ENCODE data around the gene ARHGAP45. TPM values are rescaled to one million over a fixed set of nuclear protein-coding genes. Genes with fewer than 3 reads are reported as not detected.
A peak's percentile ranks its signal among the peaks of the same experiment; 100 is the strongest.

The ARHGAP45 gene
- total RNA-seq, 1 experiment from 2014 or later: 31.5 TPM

DNA sequence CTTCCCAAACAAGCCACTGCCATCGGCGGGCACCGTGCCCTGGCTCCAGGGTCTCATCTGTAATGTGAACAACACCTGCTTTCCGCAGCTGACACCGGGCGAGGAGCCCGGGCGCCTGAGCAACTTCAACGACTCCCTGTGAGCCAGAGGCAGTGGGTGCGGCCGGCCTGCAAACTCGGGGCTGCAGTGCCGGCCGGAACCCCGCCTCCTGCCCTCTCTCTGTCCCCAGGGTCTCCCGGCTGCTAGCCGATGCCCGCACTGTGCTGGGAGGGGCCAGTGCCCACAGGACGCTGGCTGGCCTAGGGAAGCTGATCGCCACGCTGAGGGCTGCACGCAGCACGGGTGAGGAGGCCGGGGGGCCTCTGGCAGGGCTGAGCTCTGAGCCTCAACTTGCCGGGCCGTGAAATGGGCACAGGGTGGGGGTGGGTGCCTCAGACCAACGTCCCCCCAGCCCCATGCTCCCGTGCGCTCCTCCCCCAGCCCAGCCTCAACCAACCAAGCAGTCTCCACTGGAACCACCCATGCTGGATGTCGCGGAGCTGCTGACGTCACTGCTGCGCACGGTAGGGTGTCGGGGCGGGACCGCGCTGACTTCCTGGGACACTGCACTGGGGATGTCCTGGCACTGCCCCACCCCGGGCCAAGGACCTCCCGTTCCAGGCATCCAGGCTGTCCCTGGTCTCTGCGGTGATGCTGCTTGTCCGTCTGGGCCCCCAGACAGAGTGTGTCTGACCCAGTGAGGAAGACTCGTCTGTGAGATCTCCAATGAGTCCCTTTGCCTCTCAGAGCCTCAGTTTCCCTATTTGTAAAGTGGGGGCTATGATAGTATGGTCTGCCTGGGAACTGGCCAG is 24.9 kb upstream of the ARHGAP45 start:
- no peak overlapping the region for H3K27ac ChIP-seq (ENCODE audit: low read length)

DNA sequence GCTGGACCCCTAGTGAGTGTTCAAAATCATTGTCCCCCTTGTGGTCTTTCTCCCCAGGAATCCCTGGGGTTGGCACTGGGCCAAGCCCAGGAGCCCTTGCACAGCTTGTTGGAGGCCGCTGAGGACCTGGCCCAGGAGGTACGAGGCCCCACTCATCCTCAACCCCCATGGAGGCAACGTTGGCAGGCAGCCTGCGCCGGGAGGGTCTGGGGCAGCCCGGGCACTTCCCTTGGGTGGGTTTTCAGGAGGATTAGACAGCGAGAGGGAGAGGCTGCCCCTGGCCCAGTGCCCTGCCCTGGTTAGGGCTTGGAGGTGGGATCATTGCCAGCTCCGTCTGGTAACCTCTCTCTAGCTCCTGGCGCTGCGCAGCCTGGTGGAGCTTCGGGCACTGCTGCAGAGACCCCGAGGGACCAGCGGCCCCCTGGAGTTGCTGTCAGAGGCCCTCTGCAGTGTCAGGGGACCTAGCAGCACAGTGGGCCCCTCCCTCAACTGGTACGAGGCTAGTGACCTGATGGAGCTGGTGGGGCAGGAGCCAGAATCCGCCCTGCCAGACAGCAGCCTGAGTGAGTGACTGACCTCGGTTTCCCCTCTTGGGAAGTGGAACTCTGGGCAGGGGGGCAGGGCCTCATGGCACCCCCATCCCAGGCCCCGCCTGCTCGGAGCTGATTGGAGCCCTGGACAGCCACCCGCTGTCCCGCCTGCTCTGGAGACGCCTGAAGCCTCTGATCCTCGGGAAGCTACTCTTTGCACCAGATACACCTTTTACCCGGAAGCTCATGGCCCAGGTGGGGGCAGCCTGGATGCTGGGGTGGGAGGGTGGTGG is 24.1 kb upstream of the ARHGAP45 start:
- Histone ChIP-seq H3K4me2 (ENCODE audit: low read depth, low read length, poor library complexity, severe bottlenecking) (no peak overlapping the region), H3K4me1 (ENCODE audit: low read length) (peaks cover 36% of the 10 kb centered on the region), H3K9me2 (replicated peaks; ENCODE audit: insufficient read depth, low read length) (no peaks in the 10 kb centered on the region), H2AFZ (ENCODE audit: low read length) (no peak overlapping the region), H3K4me3 (ENCODE audit: low read length) (no peak overlapping the region), H3K9ac (ENCODE audit: low read length) (no peak overlapping the region), H4K20me1 (ENCODE audit: insufficient read depth, low read depth, low read length) (0 out of 2 replicates have a peak, but pooled peaks cover 8% of the 10 kb centered on the region), H3K79me2 (ENCODE audit: low read length) (no peaks in the 10 kb centered on the region), H3K36me3 (ENCODE audit: insufficient read depth, low read length) (no peaks in the 10 kb centered on the region), H3K9me3 (ENCODE audit: low read length) (no peaks in the 10 kb centered on the region), H3K27ac (ENCODE audit: low read length) (no peak overlapping the region), H3K27me3 (ENCODE audit: low read length) (no peaks in the 10 kb centered on the region)
- no peak for DNase-seq

More for the DNA sequence above, 24.9 kb upstream of the ARHGAP45 start:
- no peaks in the 10 kb centered on the region for H3K36me3 ChIP-seq (ENCODE audit: insufficient read depth, low read length)
- DNase-seq: no peak
- H3K9me3 ChIP-seq (ENCODE audit: low read length): no peaks in the 10 kb centered on the region
- H3K4me2 ChIP-seq (ENCODE audit: low read depth, low read length, poor library complexity, severe bottlenecking): no peak overlapping the region
- H3K4me1 ChIP-seq (ENCODE audit: low read length): peaks cover 42% of the 10 kb centered on the region
- H3K79me2 ChIP-seq (ENCODE audit: low read length): no peaks in the 10 kb centered on the region
- no peaks in the 10 kb centered on the region for H3K9me2 ChIP-seq (replicated peaks; ENCODE audit: insufficient read depth, low read length)
- H3K4me3 ChIP-seq (ENCODE audit: low read length): no peak overlapping the region
- no peaks in the 10 kb centered on the region for H3K27me3 ChIP-seq (ENCODE audit: low read length)
- H2AFZ ChIP-seq (ENCODE audit: low read length): no peak overlapping the region
- 0 out of 2 replicates have a peak, but pooled peaks cover 8% of the 10 kb centered on the region for H4K20me1 ChIP-seq (ENCODE audit: insufficient read depth, low read depth, low read length)
- no peak overlapping the region for H3K9ac ChIP-seq (ENCODE audit: low read length)

DNA sequence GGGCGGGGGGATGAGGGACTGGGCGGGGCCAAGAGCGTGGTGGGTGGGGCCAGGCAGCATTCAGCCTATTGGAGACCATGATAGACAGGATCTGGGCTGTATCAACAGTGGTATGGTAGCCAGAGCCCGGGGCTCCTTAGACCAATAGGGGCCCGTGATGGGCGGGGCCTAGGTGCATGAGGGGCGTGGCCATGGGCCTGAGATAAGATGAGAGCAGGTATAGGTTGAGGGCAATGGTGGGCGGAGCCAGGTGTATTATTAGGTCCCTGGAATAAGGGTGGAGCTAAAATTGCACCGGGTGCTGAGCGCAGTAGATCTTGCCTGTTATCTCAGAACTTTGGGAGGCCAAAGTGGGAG is 21.7 kb upstream of the ARHGAP45 start:
- H3K27ac ChIP-seq (ENCODE audit: low read length): no peak overlapping the region
- H3K27me3 ChIP-seq (ENCODE audit: low read length): no peaks in the 10 kb centered on the region
- no peak overlapping the region for H3K4me2 ChIP-seq (ENCODE audit: low read depth, low read length, poor library complexity, severe bottlenecking)
- H3K79me2 ChIP-seq (ENCODE audit: low read length): no peaks in the 10 kb centered on the region
- H3K36me3 ChIP-seq (ENCODE audit: insufficient read depth, low read length): no peaks in the 10 kb centered on the region
- H3K9me2 ChIP-seq (replicated peaks; ENCODE audit: insufficient read depth, low read length): no peaks in the 10 kb centered on the region
- no peak overlapping the region for H3K4me3 ChIP-seq (ENCODE audit: low read length)
- no peak overlapping the region for H2AFZ ChIP-seq (ENCODE audit: low read length)
- 0 out of 2 replicates have a peak, but pooled peaks cover 8% of the 10 kb centered on the region for H4K20me1 ChIP-seq (ENCODE audit: insufficient read depth, low read depth, low read length)
- peaks cover 15% of the 10 kb centered on the region for H3K4me1 ChIP-seq (ENCODE audit: low read length)
- no peaks in the 10 kb centered on the region for H3K9me3 ChIP-seq (ENCODE audit: low read length)
- DNase-seq: peak; percentile 100
- H3K9ac ChIP-seq (ENCODE audit: low read length): no peak overlapping the region

DNA sequence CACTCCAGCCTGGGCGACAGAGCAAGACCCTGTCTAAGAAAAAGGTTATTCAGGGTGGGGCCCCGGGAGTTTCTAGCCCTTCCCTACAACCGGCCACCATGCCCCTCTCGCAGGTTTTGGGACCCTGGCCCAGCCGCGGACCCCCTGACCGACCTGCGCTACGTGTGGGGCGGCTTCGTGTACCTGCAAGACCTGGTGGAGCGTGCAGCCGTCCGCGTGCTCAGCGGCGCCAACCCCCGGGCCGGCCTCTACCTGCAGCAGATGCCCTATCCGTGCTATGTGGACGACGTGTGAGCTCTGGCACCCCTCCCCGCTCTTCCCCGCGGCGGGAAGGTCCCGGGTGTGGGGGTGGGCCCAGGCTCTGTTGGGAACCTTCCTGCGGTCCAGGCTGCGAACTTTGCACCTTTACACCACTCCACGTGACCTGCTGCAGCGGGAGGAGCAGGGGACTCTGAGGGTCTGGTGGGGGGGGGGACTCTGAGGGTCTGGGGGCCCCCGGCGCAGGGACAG is 20.8 kb upstream of the ARHGAP45 start:
- Histone ChIP-seq H3K4me1 (ENCODE audit: low read length) (peaks cover 6% of the 10 kb centered on the region), H3K4me3 (ENCODE audit: low read length) (no peak overlapping the region), H3K4me2 (ENCODE audit: low read depth, low read length, poor library complexity, severe bottlenecking) (no peak overlapping the region), H3K27me3 (ENCODE audit: low read length) (no peaks in the 10 kb centered on the region), H3K36me3 (ENCODE audit: insufficient read depth, low read length) (no peaks in the 10 kb centered on the region), H3K27ac (ENCODE audit: low read length) (no peak overlapping the region), H3K79me2 (ENCODE audit: low read length) (no peaks in the 10 kb centered on the region), H3K9me3 (ENCODE audit: low read length) (no peaks in the 10 kb centered on the region), H3K9me2 (replicated peaks; ENCODE audit: insufficient read depth, low read length) (no peaks in the 10 kb centered on the region), H3K9ac (ENCODE audit: low read length) (no peak overlapping the region), H4K20me1 (ENCODE audit: insufficient read depth, low read depth, low read length) (0 out of 2 replicates have a peak, but pooled peaks cover 8% of the 10 kb centered on the region), H2AFZ (ENCODE audit: low read length) (no peak overlapping the region)
- no peak for DNase-seq

DNA sequence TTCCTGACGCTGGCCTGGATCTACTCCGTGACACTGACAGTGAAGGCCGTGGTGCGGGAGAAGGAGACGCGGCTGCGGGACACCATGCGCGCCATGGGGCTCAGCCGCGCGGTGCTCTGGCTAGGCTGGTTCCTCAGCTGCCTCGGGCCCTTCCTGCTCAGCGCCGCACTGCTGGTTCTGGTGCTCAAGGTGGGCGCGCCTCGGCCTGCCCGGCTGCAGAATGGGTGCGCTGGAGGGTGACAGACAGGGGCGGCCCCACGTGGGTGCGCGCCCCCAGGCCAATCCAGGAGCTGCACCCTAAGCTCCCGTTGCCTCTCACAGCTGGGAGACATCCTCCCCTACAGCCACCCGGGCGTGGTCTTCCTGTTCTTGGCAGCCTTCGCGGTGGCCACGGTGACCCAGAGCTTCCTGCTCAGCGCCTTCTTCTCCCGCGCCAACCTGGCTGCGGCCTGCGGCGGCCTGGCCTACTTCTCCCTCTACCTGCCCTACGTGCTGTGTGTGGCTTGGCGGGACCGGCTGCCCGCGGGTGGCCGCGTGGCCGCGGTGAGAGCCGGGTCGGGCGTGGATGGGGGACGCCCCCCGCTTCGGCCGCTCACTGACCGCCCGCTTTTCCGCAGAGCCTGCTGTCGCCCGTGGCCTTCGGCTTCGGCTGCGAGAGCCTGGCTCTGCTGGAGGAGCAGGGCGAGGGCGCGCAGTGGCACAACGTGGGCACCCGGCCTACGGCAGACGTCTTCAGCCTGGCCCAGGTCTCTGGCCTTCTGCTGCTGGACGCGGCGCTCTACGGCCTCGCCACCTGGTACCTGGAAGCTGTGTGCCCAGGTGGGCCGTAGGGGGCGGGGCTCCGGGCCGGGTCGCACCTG is 19.9 kb upstream of the ARHGAP45 start:
- DNase-seq: no peak
- H3K36me3 ChIP-seq (ENCODE audit: insufficient read depth, low read length): no peaks in the 10 kb centered on the region
- no peaks in the 10 kb centered on the region for H3K79me2 ChIP-seq (ENCODE audit: low read length)
- no peak overlapping the region for H3K4me2 ChIP-seq (ENCODE audit: low read depth, low read length, poor library complexity, severe bottlenecking)
- H4K20me1 ChIP-seq (ENCODE audit: insufficient read depth, low read depth, low read length): no peaks in the 10 kb centered on the region
- H3K9me2 ChIP-seq (replicated peaks; ENCODE audit: insufficient read depth, low read length): no peaks in the 10 kb centered on the region
- H3K4me3 ChIP-seq (ENCODE audit: low read length): no peak overlapping the region
- H3K27me3 ChIP-seq (ENCODE audit: low read length): no peaks in the 10 kb centered on the region
- no peak overlapping the region for H3K9ac ChIP-seq (ENCODE audit: low read length)
- no peaks in the 10 kb centered on the region for H3K4me1 ChIP-seq (ENCODE audit: low read length)
- no peak overlapping the region for H2AFZ ChIP-seq (ENCODE audit: low read length)
- no peaks in the 10 kb centered on the region for H3K9me3 ChIP-seq (ENCODE audit: low read length)
- no peak overlapping the region for H3K27ac ChIP-seq (ENCODE audit: low read length)

DNA sequence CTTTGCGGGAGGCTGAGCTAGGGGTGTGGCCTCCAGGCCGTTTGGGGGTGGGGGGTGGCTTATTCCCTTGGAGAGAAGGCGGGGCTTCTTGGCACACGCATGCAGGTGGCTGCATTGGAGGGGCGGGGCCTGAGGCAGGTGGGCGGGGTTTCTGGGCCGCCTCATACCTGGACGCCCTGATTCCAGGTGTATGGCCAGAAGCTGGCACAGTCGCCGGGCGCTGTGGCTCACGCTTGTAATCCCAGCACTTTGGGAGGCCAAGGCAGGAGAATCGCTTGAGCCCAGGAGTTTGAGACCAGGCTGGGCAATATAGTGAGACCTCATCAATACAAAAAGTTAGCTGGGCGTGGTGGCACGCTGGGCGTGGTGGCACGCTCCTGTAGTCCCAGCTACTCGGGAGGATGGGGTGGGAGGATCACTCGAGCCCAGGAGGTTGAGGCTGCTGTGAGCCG is 19.2 kb upstream of the ARHGAP45 start:
- Histone ChIP-seq H3K27me3 (ENCODE audit: low read length) (no peaks in the 10 kb centered on the region), H3K36me3 (ENCODE audit: insufficient read depth, low read length) (no peaks in the 10 kb centered on the region), H4K20me1 (ENCODE audit: insufficient read depth, low read depth, low read length) (no peaks in the 10 kb centered on the region), H3K9ac (ENCODE audit: low read length) (no peak overlapping the region), H3K27ac (ENCODE audit: low read length) (no peak overlapping the region), H3K4me1 (ENCODE audit: low read length) (no peaks in the 10 kb centered on the region), H2AFZ (ENCODE audit: low read length) (no peak overlapping the region), H3K4me2 (ENCODE audit: low read depth, low read length, poor library complexity, severe bottlenecking) (no peak overlapping the region), H3K9me3 (ENCODE audit: low read length) (no peaks in the 10 kb centered on the region), H3K79me2 (ENCODE audit: low read length) (no peaks in the 10 kb centered on the region), H3K4me3 (ENCODE audit: low read length) (no peak overlapping the region), H3K9me2 (replicated peaks; ENCODE audit: insufficient read depth, low read length) (no peaks in the 10 kb centered on the region)
- no peak for DNase-seq

DNA sequence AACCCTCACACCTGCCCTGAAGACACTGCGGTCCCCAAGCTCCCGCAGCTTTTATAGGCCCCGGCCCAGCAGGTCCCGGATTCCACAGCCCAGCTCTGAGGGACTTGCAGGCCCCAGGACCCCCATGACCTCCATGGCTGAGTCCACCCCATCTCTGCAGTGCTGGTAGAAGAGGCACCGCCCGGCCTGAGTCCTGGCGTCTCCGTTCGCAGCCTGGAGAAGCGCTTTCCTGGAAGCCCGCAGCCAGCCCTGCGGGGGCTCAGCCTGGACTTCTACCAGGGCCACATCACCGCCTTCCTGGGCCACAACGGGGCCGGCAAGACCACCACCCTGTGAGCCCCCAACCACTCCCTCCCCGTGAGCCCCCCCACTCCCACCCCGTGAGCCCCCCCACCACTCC is 17.9 kb upstream of the ARHGAP45 start:
- Histone ChIP-seq H3K27ac (ENCODE audit: low read length) (no peak overlapping the region), H3K79me2 (ENCODE audit: low read length) (no peaks in the 10 kb centered on the region), H3K27me3 (ENCODE audit: low read length) (no peaks in the 10 kb centered on the region), H4K20me1 (ENCODE audit: insufficient read depth, low read depth, low read length) (no peaks in the 10 kb centered on the region), H2AFZ (ENCODE audit: low read length) (no peak overlapping the region), H3K36me3 (ENCODE audit: insufficient read depth, low read length) (no peaks in the 10 kb centered on the region), H3K9me2 (replicated peaks; ENCODE audit: insufficient read depth, low read length) (no peaks in the 10 kb centered on the region), H3K9me3 (ENCODE audit: low read length) (no peaks in the 10 kb centered on the region), H3K4me2 (ENCODE audit: low read depth, low read length, poor library complexity, severe bottlenecking) (no peak overlapping the region), H3K4me1 (ENCODE audit: low read length) (no peaks in the 10 kb centered on the region), H3K4me3 (ENCODE audit: low read length) (no peak overlapping the region), H3K9ac (ENCODE audit: low read length) (no peak overlapping the region)
- no peak for DNase-seq
